Epithelial cell of proximal tubule (primary cell): ENCODE measurements around the gene CABCOCO1. TPM values are rescaled to one million over a fixed set of nuclear protein-coding genes. Genes with fewer than 3 reads are reported as not detected.

Experiments used
- DNase-seq: peaks from one replicate; pipeline ENCODE4 v3.0.0-alpha.2; 2011; ENCODE audit warnings: low read depth
- H3K4me3 ChIP-seq: 2 replicates; pipeline ENCODE4 v1.5.1; 2011; ENCODE audit warnings: low read depth, mild to moderate bottlenecking, low read length
- CTCF ChIP-seq: conservative IDR thresholded peaks from 2 replicates; pipeline ENCODE4 v1.5.1; 2012; ENCODE audit warnings: low read depth, mild to moderate bottlenecking, low read length
- total RNA-seq: library from RNA; depleted of rRNA; stranded (reverse); fragments of >200 nt; gene quantifications from 2 replicates; pipeline ENCODE4 v1.2.3, GENCODE V29; 2015

Gene CABCOCO1
- total RNA-seq, 1 donor from 2014 or later, result 0.86 TPM

DNA sequence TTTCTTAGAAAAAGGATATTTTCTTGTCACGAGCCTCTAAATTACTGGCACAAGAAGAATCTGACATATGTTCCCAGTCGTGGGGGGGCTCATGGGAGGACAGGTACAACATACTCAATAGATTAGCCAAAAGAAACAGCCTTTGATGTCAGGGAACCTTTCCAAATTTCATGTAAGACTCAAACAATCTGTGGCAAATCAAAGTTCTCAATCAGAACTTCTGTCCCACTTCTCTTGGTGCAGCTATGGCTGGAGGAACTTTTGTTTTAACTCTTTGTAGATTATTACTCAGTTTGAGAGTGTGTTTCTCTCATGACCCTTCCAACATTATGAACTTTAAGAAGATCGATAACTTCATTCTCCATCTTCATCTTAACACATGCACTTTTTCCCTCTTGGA, 124.4 kb downstream of the CABCOCO1 start:
- no peak for TF ChIP-seq CTCF
- no peak for DNase-seq
- no peak overlapping the region for H3K4me3 ChIP-seq

DNA sequence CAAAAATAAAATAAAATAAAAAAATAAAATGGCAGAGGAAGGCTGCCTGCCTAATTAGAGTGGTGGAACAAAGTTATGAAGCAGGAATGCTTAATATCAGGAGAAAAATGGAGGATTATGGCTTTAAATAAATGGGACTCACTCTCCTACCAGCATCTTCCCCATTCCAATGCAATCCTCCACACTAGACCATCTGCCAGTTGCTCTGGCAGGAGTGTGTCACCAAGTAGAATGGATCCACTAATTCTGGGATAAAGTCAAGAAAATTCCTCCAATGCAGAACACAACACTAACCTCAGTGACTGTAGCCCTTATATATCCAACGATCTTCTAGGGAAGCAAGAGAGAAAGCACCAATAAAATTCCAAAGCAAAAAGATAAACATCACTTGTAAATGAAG, 126.3 kb downstream of the CABCOCO1 start:
- no peak for TF ChIP-seq CTCF
- no peak overlapping the region for H3K4me3 ChIP-seq
- DNase-seq, result no peak

DNA sequence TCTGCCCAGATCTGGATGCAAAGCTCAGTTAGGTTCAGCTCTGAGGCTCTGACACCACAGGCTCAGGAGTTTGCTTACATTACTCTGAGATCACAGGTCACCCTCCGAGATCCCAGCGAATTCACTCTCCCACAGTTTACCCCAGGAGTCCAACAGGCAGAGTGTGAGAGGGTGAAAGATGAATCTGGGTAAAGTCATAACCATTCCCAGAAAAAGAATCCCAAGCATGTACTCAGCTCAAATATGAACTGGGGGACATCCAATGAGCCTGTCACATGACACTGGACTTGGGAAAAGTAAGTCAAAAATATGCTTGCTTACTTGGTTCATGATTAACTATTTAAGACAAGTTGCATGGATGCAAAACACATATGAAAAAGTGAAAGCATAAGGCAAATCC, 128.5 kb downstream of the CABCOCO1 start:
- no peak for DNase-seq
- H3K4me3 ChIP-seq, result no peak overlapping the region
- no peak for TF ChIP-seq CTCF

GRCh38 chr10:61792097-61792716, 129.5 kb downstream of the CABCOCO1 start:
- H3K4me3 ChIP-seq, result no peak overlapping the region
- TF ChIP-seq CTCF, result no peak
- DNase-seq, result no peak

GRCh38 chr10:61792921-61793320, 130.2 kb downstream of the CABCOCO1 start:
- DNase-seq, result no peak
- H3K4me3 ChIP-seq, result no peak overlapping the region
- TF ChIP-seq CTCF, result no peak

GRCh38 chr10:61793760-61794703, 131.3 kb downstream of the CABCOCO1 start:
- no peak for DNase-seq
- H3K4me3 ChIP-seq, result no peak overlapping the region
- no peak for TF ChIP-seq CTCF
